ENCODE data around the gene TRDN.

DNA sequence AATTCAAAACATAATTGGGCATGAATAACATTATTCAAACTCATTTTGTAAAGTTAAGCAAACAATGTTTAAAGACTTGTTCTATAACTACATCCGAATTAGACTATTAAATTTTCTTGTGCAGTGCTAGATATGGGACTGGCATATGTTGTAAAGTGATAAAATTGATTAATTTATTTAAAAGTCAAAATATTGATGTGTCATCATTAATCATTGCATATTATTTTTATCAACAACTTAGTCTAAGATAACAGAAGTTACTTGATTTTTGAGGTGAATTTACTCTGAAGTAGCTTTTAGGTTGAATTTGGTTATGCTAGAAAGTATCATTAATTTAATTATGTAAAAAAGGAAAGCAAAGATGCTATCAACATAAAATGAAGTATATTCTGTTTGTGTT is 396.1 kb downstream of the TRDN start:
- TF ChIP-seq, protein P1, sequence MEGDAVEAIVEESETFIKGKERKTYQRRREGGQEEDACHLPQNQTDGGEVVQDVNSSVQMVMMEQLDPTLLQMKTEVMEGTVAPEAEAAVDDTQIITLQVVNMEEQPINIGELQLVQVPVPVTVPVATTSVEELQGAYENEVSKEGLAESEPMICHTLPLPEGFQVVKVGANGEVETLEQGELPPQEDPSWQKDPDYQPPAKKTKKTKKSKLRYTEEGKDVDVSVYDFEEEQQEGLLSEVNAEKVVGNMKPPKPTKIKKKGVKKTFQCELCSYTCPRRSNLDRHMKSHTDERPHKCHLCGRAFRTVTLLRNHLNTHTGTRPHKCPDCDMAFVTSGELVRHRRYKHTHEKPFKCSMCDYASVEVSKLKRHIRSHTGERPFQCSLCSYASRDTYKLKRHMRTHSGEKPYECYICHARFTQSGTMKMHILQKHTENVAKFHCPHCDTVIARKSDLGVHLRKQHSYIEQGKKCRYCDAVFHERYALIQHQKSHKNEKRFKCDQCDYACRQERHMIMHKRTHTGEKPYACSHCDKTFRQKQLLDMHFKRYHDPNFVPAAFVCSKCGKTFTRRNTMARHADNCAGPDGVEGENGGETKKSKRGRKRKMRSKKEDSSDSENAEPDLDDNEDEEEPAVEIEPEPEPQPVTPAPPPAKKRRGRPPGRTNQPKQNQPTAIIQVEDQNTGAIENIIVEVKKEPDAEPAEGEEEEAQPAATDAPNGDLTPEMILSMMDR (IDR thresholded peaks at IDR 0.05), result no peak
- TF ChIP-seq POLR2A (IDR thresholded peaks at IDR 0.05), result no peak
